Measurements from ENCODE around the gene CTDNEP1. TPM values are rescaled to one million over a fixed set of nuclear protein-coding genes. Genes with fewer than 3 reads are reported as not detected.

Gene CTDNEP1
- total and polyA plus RNA-seq, 2 of the 4 experiments (the other 2 are of a cell fraction) = 23.8 to 132 TPM

DNA sequence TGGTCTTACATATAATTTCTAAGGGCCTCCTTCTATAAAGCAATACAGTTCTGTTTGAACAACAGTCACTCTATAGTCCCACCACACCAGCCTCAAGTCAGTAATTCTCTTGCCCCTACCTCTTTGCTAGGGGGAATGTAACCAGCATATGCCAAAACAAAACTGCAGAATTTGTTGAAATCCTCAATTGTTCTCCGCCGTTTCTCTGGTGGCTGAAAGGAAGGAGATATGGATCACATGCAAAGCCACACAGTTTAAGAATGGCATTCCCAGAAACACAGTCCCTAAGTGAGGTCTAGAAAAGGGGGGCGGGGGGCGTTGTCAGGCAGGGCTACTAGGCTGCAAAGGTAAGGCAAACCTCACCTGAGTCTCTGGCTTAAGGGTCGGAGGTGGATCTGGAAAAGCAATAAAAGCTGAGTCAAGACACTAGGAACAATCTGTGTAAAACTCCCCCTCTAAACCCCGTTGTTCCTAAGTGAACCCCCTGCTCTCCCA lies 14.2 kb downstream of the CTDNEP1 start:
- Histone ChIP-seq H4K5ac (ENCODE audit: low read depth, low read length) (peak overlapping the region; percentile 1; the same call in 1 of the 2 replicates), H3K4me1 (ENCODE audit: control insufficient read depth, insufficient read depth, low read length) (peaks cover 11% of the 10 kb centered on the region), H4K91ac (ENCODE audit: insufficient read depth, low read depth, low read length) (peak overlapping the region; percentile 75), H2BK20ac (ENCODE audit: low read depth, low read length) (no peak overlapping the region), H3K27me3 (ENCODE audit: control insufficient read depth, insufficient read depth, low read length) (no peaks in the 10 kb centered on the region), H3K79me1 (ENCODE audit: low read depth in 1 of 2, low read length in 2 of 2) (peaks cover 19 to 73% of the 10 kb centered on the region in 2 experiments), H3K9me3 (ENCODE audit: control insufficient read depth, insufficient read depth, low read length) (no peaks in the 10 kb centered on the region), H3K36me3 (ENCODE audit: control insufficient read depth, insufficient read depth, low read length) (peaks cover 36% of the 10 kb centered on the region), H3K14ac (replicated peaks; ENCODE audit: low read depth, low read length) (peak overlapping the region; percentile 67), H3K56ac (ENCODE audit: extremely low read depth, insufficient read depth, low read length) (no peak overlapping the region; the same call in 1 of the 2 replicates), H3K4me2 (ENCODE audit: low read depth, low read length) (peak overlapping the region; percentile 87), H2AFZ (replicated peaks; ENCODE audit: low read length, poor library complexity) (peak overlapping the region; percentile 47), H3K9me1 (ENCODE audit: insufficient read depth, low read length) (peaks cover 3% of the 10 kb centered on the region; the same call in 1 of the 2 replicates), H4K8ac (ENCODE audit: low read depth in 2 of 2, low read length in 2 of 2) (peak overlapping the region; percentile 34 to 38; a peak in 2 of 4 replicates), H3K23ac (ENCODE audit: low read depth, low read length) (peak overlapping the region; percentile 68; the same call in 1 of the 2 replicates), H2AK5ac (ENCODE audit: low read depth, low read length) (peak overlapping the region; percentile 86), H2BK15ac (ENCODE audit: low read depth, low read length) (no peak overlapping the region), H2BK120ac (ENCODE audit: low read depth, low read length) (peak overlapping the region; percentile 16; the same call in 1 of the 2 replicates), H2AK9ac (replicated peaks; ENCODE audit: low read depth, low read length, poor library complexity) (peak overlapping the region; percentile 94), H2BK5ac (ENCODE audit: low read depth, low read length, poor library complexity, severe bottlenecking) (peak overlapping the region; percentile 74), H3K4me3 (ENCODE audit: insufficient read depth, low read depth, low read length) (peak overlapping the region; percentile 98), H3K4ac (ENCODE audit: low read depth, low read length) (peak overlapping the region; percentile 74), H4K20me1 (ENCODE audit: insufficient read depth, low read length) (peaks cover 39% of the 10 kb centered on the region), H3K9ac (ENCODE audit: low read depth, low read length) (peak overlapping the region; percentile 83), H3K27ac (ENCODE audit: insufficient read depth, low read length) (peak overlapping the region; percentile 74), H3K18ac (ENCODE audit: low read depth, low read length) (no peak overlapping the region)
- WGBS, 2 experiments (ENCODE audit: extremely low coverage in 2 of 2, insufficient read length in 1 of 2) = no CpG with 5 or more reads among the region's 6 CpGs
- ATAC-seq (ENCODE audit: low read depth) = no peak
- TF ChIP-seq MAFK (IDR thresholded peaks at IDR 0.05; ENCODE audit: low read depth, low read length) (no peak), BHLHE40 (IDR thresholded peaks at IDR 0.05; ENCODE audit: low read depth, low read length) (no peak), MXI1 (IDR thresholded peaks at IDR 0.05; ENCODE audit: borderline replicate concordance, low read depth, low read length) (no peak), RFX5 (IDR thresholded peaks at IDR 0.05; ENCODE audit: low read depth, low read length) (no peak), CHD1 (IDR thresholded peaks at IDR 0.05; ENCODE audit: low read depth, low read length) (no peak), POLR2A (IDR thresholded peaks at IDR 0.05; ENCODE audit: low read depth, low read length) (no peak), SMC3 (IDR thresholded peaks at IDR 0.05; ENCODE audit: low read depth, low read length) (no peak)
- CTCF ChIA-PET = no interaction called here
- dilution Hi-C loops (cut with HindIII; ENCODE audit: low sequenced_read_pairs, unreplicated experiment) (no loop called here), intact Hi-C loops (cut with micrococcal nuclease) (loop anchor here (5.0 kb wide), 1 partner anchor 60 kb away; no protein-coding TSS in a partner anchor), in situ Hi-C loops (cut with MboI; ENCODE audit: low sequenced_read_pairs) (loop anchor here (25.0 kb wide), 1 partner anchor 925 kb away; the partner anchor contains the start of genes PER1 and VAMP2)
- BruUV-seq (replicated peaks) = no TSS peak
- POLR2A ChIA-PET (ENCODE audit: unreplicated experiment) = no interaction called here
- DNase-seq = no peak
